Tibial artery (tissue), 4 donors: Measurements from ENCODE around the gene BRAF.
A peak's percentile ranks its signal among the peaks of the same experiment; 100 is the strongest.

Experiments used
- DNase-seq, 2 donors: peaks; one replicate each; pipeline ENCODE4 v3.0.0-alpha.2; 2019
- H3K27ac ChIP-seq, 2 donors: fragments of 200-600 bp; sonication (generic) in 1 of 2; 1 replicate in 1 of 2; 2 replicates in 1 of 2; pipeline ENCODE4 v1.5.1; 2018 to 2019; ENCODE audit warnings: mild to moderate bottlenecking in 1 of 2
- H3K27me3 ChIP-seq, 2 donors: fragments of 200-600 bp; sonication (generic) in 1 of 2; one replicate each; pipeline versions ENCODE4 v1.5.1 to v1.6.0; 2016 to 2019
- H3K36me3 ChIP-seq, 3 donors: fragments of 200-600 bp; sonication (generic) in 2 of 3; one replicate each; pipeline ENCODE4 v1.5.1; 2016 to 2019; ENCODE audit warnings: mild to moderate bottlenecking in 2 of 3
- H3K4me1 ChIP-seq, 4 donors: fragments of 200-600 bp; sonication (generic) in 2 of 4; 1 replicate in 3 of 4; 2 replicates in 1 of 4; pipeline ENCODE4 v1.5.1; 2016 to 2019
- H3K4me3 ChIP-seq, 2 donors: fragments of 200-600 bp; sonication (generic) in 1 of 2; 1 replicate in 1 of 2; 2 replicates in 1 of 2; pipeline ENCODE4 v1.5.1; 2018 to 2019; ENCODE audit warnings: mild to moderate bottlenecking in 2 of 2
- H3K9me3 ChIP-seq, 3 donors: fragments of 200-600 bp; sonication (generic) in 1 of 3; one replicate each; pipeline ENCODE4 v1.5.1; 2016 to 2019
- CTCF ChIP-seq, 2 experiments: fragments of 200-600 bp in 1 of 2; fragments of 450-650 bp in 1 of 2; IDR thresholded peaks; one replicate each; pipeline ENCODE4 v1.5.1; 2017 to 2019; ENCODE audit warnings: antibody characterized with exemption in 2 of 2, mild to moderate bottlenecking in 1 of 2, moderate library complexity in 1 of 2
- intact Hi-C: fragments of 100-400 bp; cut with DNase I; formaldehyde crosslinking; loops from one replicate; pipeline ENCODE4 v1.15.0; 2023; ENCODE audit warnings: low total_unique reads

Gene BRAF

DNA sequence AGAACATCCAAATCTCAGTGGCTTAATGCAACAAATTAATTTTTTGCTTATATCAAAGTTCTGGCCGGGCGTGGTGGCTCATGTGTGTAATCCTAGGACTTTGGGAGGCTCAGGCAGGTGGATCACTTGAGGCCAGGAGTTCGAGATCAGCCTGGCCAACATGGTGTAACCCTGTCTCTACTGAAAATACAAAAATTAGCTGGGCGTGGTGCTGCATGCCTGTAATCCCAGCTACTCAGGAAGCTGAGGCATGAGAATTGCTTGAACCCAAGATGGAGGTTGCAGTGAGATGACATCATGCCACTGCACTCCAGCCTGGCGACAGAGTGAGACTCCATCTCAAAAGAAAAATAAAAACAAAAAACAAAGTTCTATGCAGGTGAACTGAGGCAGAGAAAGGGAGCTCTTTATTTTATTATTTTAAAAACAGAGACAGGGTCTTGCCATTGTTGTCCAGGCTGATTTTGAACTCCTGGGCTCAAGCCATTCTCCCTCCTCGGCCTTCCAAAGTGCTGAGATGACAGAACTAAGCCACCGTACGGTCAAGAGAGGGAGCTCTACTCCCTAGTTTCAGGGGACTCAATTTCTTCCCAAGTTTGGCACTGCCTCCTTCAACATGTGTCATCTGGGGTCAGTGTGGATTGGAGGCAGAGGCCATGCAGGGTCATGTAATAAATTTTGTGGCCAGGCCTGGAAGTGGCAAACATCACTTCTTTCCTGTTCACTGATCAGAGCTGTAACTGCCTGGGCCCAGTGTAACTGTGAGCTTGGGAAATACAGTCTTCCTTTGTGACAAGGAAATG lies 249.6 kb downstream of the BRAF start:
- Histone ChIP-seq H3K9me3 (no peaks in the 10 kb centered on the region), H3K4me1 (peaks cover 0 to 32% (median 19%) of the 10 kb centered on the region in 4 donors), H3K36me3 (peaks cover 0 to 36% (median 4%) of the 10 kb centered on the region in 3 donors), H3K4me3 (no peak overlapping the region), H3K27ac (peak overlapping the region in 1 of 2 donors; percentile 21), H3K27me3 (no peaks in the 10 kb centered on the region)
- peak in 1 of 2 donors; percentile 64 for DNase-seq
- TF ChIP-seq CTCF (IDR thresholded peaks at IDR 0.05): peak in 1 of 2 experiments; percentile 28
- intact Hi-C loops: loop anchor here (5.0 to 10.0 kb wide), 2 partner anchors 250 to 337 kb away; partner anchors contain the start of genes BRAF and MRPS33

GRCh38 chr7:140674356-140674800 lies 250.4 kb downstream of the BRAF start:
- intact Hi-C loops: loop anchor here (5.0 to 10.0 kb wide), 2 partner anchors 250 to 338 kb away; partner anchors contain the start of genes BRAF and MRPS33
- Histone ChIP-seq H3K36me3 (peaks cover 0 to 30% (median 0%) of the 10 kb centered on the region in 3 donors), H3K27ac (peak overlapping the region in 1 of 2 donors; percentile 87), H3K9me3 (no peaks in the 10 kb centered on the region), H3K4me1 (peaks cover 0 to 32% (median 19%) of the 10 kb centered on the region in 4 donors), H3K4me3 (peak overlapping the region in 1 of 2 donors; percentile 94), H3K27me3 (no peaks in the 10 kb centered on the region)
- peak in 1 of 2 donors; percentile 52 for DNase-seq
- TF ChIP-seq CTCF (IDR thresholded peaks at IDR 0.05): no peak

DNA sequence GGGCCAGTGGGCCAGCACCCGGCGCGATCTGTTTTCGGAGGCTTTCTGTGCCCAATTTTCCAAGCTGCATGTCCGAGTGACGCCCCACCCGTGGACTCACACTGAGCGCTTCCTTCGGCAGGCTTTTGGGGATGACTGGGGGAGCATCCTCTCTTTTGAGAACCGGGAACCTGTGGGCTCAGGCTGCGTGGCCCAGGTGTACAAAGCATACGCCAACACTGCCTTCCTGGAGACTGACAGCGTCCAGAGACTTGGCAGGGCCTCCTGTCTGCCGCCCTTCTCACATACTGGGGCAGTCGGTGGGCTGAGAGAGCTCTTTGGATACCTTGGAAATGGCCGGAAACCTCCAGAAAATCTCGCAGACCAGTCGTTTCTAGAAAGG lies 251.0 kb downstream of the BRAF start:
- Histone ChIP-seq H3K27ac (peak overlapping the region; percentile 87 to 90), H3K27me3 (no peaks in the 10 kb centered on the region), H3K4me3 (peak overlapping the region; percentile 68 to 94), H3K9me3 (no peaks in the 10 kb centered on the region), H3K36me3 (peaks cover 0 to 24% (median 0%) of the 10 kb centered on the region in 3 donors), H3K4me1 (peaks cover 0 to 32% (median 19%) of the 10 kb centered on the region in 4 donors)
- TF ChIP-seq CTCF (IDR thresholded peaks at IDR 0.05): no peak
- intact Hi-C loops: loop anchor here (5.0 to 10.0 kb wide), 2 partner anchors 251 to 339 kb away; partner anchors contain the start of genes BRAF and MRPS33
- DNase-seq: peak in 1 of 2 donors; percentile 37

- Histone ChIP-seq H3K27ac (peak overlapping the region; percentile 87 to 90), H3K36me3 (peaks cover 0 to 18% (median 0%) of the 10 kb centered on the region in 3 donors), H3K27me3 (no peaks in the 10 kb centered on the region), H3K4me3 (peak overlapping the region; percentile 68 to 94), H3K9me3 (no peaks in the 10 kb centered on the region), H3K4me1 (peaks cover 0 to 32% (median 19%) of the 10 kb centered on the region in 4 donors)
- DNase-seq: peak in 1 of 2 donors; percentile 73
- intact Hi-C loops: loop anchor here (5.0 to 10.0 kb wide), 2 partner anchors 252 to 339 kb away; partner anchors contain the start of genes BRAF and MRPS33
- TF ChIP-seq CTCF (IDR thresholded peaks at IDR 0.05): no peak
Observed at GRCh38 chr7:140673063-140673773, 251.5 kb downstream of the BRAF start.

DNA sequence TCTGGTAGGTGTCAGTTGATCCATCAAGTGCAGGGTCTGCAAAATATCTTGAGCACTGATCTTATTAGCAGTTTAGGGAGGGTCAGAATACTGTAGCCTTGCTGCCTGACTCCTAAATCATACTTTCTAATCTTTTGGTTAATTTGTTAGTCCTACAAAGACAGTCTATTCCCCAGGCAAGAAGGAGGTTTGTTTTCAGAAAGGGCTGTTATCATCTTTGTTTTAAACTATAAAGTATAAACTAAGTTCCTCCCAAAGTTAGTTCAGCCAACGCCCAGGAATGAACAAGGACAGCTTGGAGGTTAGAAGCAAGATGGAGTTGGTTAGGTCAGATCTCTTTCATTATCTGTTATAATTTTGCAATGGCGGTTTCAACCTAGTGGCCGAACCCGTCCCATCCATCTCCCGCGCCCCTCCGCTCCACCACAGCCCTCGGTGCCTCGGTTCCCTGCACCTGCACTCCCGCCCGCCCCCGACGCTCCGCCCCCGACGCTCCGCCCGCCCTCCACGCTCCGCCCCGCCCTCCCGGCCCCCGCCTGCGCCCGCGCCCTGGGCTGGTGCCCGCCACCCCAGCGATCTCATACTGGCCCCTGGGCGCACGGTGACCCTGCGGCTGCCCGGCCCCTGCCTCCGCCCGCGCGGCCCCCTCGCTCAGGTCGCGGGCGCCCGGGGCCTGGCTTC lies 252.2 kb downstream of the BRAF start, which contains the start of gene ADCK2:
Gene ADCK2, plus strand, starts transcription at position 564 of the 681 bp plus-strand sequence. CDS start 386 bp downstream, outside the sequence.
- Histone ChIP-seq H3K27ac (peak within 1 kb of the TSS; percentile 87 to 90), H3K4me1 (peaks cover 0 to 32% (median 19%) of the 10 kb centered on the region in 4 donors), H3K36me3 (peaks cover 0 to 11% (median 0%) of the 10 kb centered on the region in 3 donors), H3K9me3 (no peaks in the 10 kb centered on the region), H3K4me3 (peak within 1 kb of the TSS; percentile 68 to 94), H3K27me3 (no peaks in the 10 kb centered on the region)
- no peak for DNase-seq
- TF ChIP-seq CTCF (IDR thresholded peaks at IDR 0.05): no peak
- intact Hi-C loops: loop anchor here (5.0 to 10.0 kb wide), 2 partner anchors 252 to 340 kb away; partner anchors contain the start of genes BRAF and MRPS33
